ENCODE results near the gene GABBR2. TPM values are rescaled to one million over a fixed set of nuclear protein-coding genes. Genes with fewer than 3 reads are reported as not detected.
A peak's percentile ranks its signal among the peaks of the same experiment; 100 is the strongest.

Gene GABBR2
- total RNA-seq, 1 donor from 2014 or later, result 42.7 TPM

GRCh38 chr9:98339987-98340800 is 368.5 kb downstream of the GABBR2 start:
- no peak for DNase-seq

- DNase-seq, result no peak
Observed at GRCh38 chr9:98335661-98336060, 373.1 kb downstream of the GABBR2 start.

- DNase-seq, result no peak
Observed at GRCh38 chr9:98334796-98335195, 373.9 kb downstream of the GABBR2 start.

- no peak for DNase-seq
Observed at GRCh38 chr9:98333703-98334582, 374.8 kb downstream of the GABBR2 start.

GRCh38 chr9:98332405-98332831 is 376.3 kb downstream of the GABBR2 start:
- no peak for DNase-seq

GRCh38 chr9:98331536-98332259 is 377.0 kb downstream of the GABBR2 start:
- DNase-seq, result peak; percentile 30

GRCh38 chr9:98330831-98331230 is 377.9 kb downstream of the GABBR2 start:
- DNase-seq, result no peak

- no peak for DNase-seq
Observed at GRCh38 chr9:98329904-98330303, 378.8 kb downstream of the GABBR2 start.

- DNase-seq, result no peak
Observed at GRCh38 chr9:98329281-98329680, 379.5 kb downstream of the GABBR2 start.

- DNase-seq, result no peak
Observed at GRCh38 chr9:98328770-98329169, 380.0 kb downstream of the GABBR2 start.

GRCh38 chr9:98328141-98328540 is 380.6 kb downstream of the GABBR2 start:
- DNase-seq, result no peak

- DNase-seq, result no peak
Observed at GRCh38 chr9:98327249-98327561, 381.5 kb downstream of the GABBR2 start.

- no peak for DNase-seq
Observed at GRCh38 chr9:98326459-98327248, 382.1 kb downstream of the GABBR2 start.

GRCh38 chr9:98324801-98325200 is 383.9 kb downstream of the GABBR2 start:
- DNase-seq, result no peak

GRCh38 chr9:98323831-98324135 is 385.0 kb downstream of the GABBR2 start:
- DNase-seq, result no peak

GRCh38 chr9:98323051-98323830 is 385.5 kb downstream of the GABBR2 start:
- DNase-seq, result no peak

GRCh38 chr9:98321269-98321668 is 387.5 kb downstream of the GABBR2 start:
- no peak for DNase-seq

GRCh38 chr9:98318834-98319478 is 389.8 kb downstream of the GABBR2 start:
- no peak for DNase-seq

GRCh38 chr9:98318041-98318790 is 390.5 kb downstream of the GABBR2 start:
- no peak for DNase-seq

Measured in occipital lobe (tissue), 2 donors.